GM19193 (cell line): Measurements from ENCODE around the gene CDCA4.

Experiments used
- POLR2A ChIP-seq: IDR thresholded peaks from 4 replicates; pipeline ENCODE4 v1.6.1; 2011; ENCODE audit not compliant: insufficient read depth, insufficient read length; ENCODE audit errors: extremely low read depth

Gene CDCA4

GRCh38 chr14:105020815-105021655, at the start of gene CDCA4:
CDCA4 (minus strand) TSS chr14:105021083; CDS start chr14:105011929, 9,154 bp downstream.
- TF ChIP-seq POLR2A = peak; percentile 91

GRCh38 chr14:105069871-105070759, 49.2 kb upstream of the CDCA4 start:
- TF ChIP-seq POLR2A = peak; percentile 41

GRCh38 chr14:105069522-105069870, 48.6 kb upstream of the CDCA4 start:
- no peak for TF ChIP-seq POLR2A

GRCh38 chr14:105068818-105069217, 47.9 kb upstream of the CDCA4 start:
- TF ChIP-seq POLR2A = no peak

- TF ChIP-seq POLR2A = no peak
These were observed 47.1 kb upstream of the CDCA4 start for GRCh38 chr14:105067969-105068301.

GRCh38 chr14:105067140-105067968, 46.5 kb upstream of the CDCA4 start:
- peak; percentile 32 for TF ChIP-seq POLR2A

GRCh38 chr14:105066240-105067071, 45.6 kb upstream of the CDCA4 start:
- peak; percentile 5 for TF ChIP-seq POLR2A

- TF ChIP-seq POLR2A = peak; percentile 98
These were observed 44.7 kb upstream of the CDCA4 start, which contains the start of gene GPR132 for GRCh38 chr14:105065280-105066228. GPR132 (minus strand) TSS chr14:105065430; CDS start chr14:105055420, 10,010 bp downstream.

- no peak for TF ChIP-seq POLR2A
These were observed 43.8 kb upstream of the CDCA4 start for GRCh38 chr14:105064721-105065143.

GRCh38 chr14:105064001-105064400, 43.1 kb upstream of the CDCA4 start:
- TF ChIP-seq POLR2A = peak; percentile 5

- TF ChIP-seq POLR2A = no peak
These were observed 42.2 kb upstream of the CDCA4 start for GRCh38 chr14:105063056-105063455.

- no peak for TF ChIP-seq POLR2A
These were observed 41.2 kb upstream of the CDCA4 start for GRCh38 chr14:105062048-105062433.

GRCh38 chr14:105061428-105062047, 40.7 kb upstream of the CDCA4 start:
- peak; percentile 3 for TF ChIP-seq POLR2A
